ENCODE data around the gene ANAPC2.
"Not testable (repeated sequence)": the region's sequence is repeated elsewhere in the genome, so short reads cannot be mapped to it uniquely, and the experiment has no call there.

ANAPC2 gene

DNA sequence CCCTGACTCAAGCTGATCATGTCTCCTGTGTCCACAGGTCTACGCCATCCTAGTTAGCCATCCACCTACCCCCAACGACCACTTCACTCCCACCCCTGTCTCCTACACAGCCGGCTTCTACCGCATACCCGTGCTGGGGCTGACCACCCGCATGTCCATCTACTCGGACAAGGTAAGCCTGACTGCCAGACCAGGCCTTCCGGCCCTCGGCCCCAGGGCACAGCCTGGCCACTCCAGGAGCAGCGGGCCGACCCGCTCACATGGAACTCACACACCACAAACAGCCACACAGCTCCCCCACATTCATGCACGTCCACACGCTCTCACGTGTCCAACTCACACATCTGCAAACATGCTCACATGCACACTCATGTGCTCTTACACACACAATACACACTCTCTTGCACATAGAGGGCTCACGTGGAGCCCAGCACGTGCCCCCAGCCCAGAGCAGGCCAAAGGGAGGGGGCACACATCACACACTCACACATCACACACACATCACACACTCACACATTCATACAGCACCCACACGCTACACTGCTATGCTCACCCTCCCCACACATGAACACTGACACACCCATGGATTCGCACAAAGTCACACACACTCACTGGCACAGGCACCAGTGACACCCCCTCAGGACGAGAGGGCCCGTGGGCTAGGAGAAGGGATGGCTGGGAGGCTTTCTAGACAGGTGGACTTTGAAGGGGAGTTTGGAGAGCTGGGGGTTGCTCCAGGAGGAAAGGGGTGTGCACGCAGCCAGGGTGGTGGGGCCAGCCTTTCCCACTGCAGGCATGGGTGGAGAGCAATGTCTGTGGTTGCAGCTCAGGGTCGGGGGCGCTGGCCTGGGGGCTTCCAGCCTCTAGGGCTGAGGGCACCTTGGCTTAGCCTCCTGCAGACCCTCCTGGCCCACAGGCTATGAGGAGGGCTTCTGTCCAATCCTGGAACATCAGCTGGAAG lies 46.1 kb downstream of the ANAPC2 start:
- no peak for DNase-seq

DNA sequence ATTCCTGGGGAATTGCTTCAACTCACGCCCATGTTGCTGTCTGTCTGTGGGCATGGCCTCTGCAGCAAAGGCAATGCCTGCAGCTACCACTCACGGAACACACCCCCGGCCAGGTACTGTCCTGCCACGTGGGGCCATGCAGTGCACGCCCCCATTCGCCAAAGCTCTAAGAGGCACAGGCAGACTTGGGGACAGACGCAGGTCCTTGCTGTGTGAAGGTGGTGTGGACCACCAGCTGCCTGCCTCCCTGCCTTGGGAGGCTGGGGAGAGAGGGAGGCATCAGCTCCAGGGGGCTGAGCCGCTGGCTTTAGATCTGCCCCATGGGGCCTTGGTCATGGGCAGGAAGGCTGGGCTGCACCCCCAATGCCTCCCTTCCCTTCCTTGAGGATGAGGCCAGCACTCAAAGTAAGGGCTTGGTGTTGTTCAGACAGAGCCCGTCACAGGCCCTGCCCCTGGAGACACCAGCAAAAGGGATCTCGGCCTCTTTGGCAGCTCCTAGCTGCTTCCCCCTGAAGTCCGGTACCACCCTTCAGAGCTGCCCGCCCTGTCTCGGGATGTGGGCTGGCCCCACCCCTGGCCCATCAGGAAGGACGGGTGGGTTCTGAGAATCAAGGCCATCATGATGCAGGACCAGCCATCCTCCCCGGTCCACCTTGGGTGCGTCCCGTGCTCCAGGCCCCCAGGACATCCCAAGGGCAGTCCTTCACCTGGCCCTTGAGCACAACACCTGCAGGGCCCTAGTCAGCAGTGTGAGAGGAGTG lies 47.1 kb downstream of the ANAPC2 start:
- no peak for DNase-seq

- DNase-seq, result no peak
Observed at GRCh38 chr9:137140151-137141012, 48.0 kb downstream of the ANAPC2 start.

GRCh38 chr9:137139468-137140150 lies 48.8 kb downstream of the ANAPC2 start:
- DNase-seq, result no peak

DNA sequence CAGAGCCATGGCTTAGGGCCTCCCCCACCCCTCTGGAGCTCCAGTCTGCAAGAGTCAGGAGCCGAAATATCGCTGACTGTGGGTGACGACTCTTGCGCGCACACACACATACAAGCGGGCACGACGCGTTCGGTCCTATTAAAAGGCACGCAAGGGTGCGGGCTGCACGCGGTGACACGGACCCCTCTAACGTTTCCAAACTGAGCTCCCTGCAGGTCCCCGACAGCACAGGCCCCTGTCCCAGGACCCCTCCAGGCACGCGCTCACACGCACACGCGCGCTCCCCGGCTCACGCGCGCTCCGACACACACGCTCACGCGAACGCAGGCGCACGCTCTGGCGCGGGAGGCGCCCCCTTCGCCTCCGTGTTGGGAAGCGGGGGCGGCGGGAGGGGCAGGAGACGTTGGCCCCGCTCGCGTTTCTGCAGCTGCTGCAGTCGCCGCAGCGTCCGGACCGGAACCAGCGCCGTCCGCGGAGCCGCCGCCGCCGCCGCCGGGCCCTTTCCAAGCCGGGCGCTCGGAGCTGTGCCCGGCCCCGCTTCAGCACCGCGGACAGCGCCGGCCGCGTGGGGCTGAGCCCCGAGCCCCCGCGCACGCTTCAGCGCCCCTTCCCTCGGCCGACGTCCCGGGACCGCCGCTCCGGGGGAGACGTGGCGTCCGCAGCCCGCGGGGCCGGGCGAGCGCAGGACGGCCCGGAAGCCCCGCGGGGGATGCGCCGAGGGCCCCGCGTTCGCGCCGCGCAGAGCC lies 49.5 kb downstream of the ANAPC2 start, which contains the start of gene GRIN1:
Gene GRIN1, plus strand, starts transcription at position 433 of the 746 bp plus-strand sequence. CDS start 333 bp downstream, outside the sequence.
- no peak for DNase-seq

DNA sequence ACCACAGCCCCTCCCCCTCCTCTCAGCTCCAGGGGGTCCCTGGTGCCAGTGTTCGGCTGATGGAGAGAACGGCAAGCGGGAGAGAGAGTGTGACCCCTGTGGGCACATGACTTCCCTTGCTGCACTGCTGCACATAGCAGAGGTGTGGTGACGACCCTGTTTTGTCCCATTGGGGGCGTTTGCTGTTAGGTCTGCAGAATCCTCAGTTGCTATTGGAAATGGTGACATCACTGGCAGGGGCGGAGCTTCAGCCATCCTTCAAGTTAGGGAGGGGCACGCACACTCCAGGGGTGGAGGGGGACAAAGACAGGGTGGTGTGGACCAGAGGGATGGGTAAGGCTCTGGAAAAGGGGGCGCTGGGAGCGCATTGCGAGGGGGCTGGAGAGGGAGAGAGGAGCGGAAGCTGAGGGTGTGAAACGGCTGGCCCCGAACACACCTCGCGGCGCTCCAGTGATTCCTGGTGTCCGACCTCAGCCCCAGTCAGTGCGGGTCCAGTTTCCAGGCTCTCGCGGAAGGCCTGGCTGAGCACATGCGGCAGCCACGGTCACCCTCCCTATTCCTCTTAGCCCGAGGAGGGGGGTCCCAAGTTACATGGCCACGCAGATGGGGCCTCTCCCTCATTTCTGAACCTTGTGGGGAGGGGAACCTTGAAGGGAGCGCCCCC lies 50.2 kb downstream of the ANAPC2 start:
- DNase-seq, result no peak

GRCh38 chr9:137136881-137137607 lies 51.3 kb downstream of the ANAPC2 start:
- no peak for DNase-seq

DNA sequence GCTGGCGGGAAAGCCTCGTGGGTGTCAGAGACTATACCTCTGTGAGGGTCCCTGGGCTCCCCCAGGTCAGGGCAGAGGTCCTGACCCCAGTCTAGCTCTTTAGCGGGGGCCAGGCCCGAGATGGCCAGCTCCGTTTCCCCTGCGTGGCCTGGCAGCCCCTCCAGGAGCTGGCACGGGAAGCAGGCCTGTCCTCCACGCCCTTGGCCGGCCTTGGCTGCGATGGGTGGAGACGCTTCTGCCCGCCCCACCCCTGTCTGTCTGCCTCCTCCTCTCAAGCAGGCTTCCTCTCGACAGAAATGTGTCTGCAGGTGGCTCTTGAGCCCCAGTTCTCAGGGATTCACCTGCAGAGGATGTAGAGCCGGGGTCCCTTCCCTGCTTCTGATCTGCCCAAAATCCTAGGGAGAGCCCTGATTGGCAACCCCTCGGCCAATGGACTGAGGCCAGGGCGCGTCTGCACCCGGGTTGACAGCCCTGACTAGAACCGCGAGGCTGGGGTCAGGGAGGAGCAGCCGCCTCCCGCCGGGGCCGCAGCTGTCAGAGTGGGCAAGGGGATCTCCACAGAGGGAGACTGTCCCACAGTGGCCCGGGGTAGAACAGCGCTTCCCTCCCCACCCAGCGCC lies 52.0 kb downstream of the ANAPC2 start:
- DNase-seq, result no peak

DNA sequence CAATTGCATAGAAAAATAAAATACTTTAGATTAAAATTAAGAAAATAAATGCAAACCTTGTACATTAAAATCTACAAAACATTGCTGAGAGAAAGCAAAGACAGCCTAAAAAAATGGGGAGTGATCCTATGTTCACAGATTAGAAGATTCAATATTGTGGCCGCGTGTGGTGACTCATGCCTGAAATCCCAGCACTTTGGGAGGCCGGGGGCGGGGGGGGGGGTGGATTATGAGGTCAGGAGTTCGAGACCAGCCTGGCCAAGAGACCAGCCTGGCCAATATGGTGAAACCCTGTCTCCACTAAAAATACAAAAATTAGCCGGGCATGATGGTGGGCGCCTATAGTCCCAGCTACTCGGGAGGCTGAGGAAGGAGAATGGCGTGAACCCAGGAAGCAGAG lies 53.2 kb downstream of the ANAPC2 start:
- not testable (repeated sequence) for DNase-seq

GRCh38 chr9:137134191-137134590 lies 54.2 kb downstream of the ANAPC2 start:
- DNase-seq, result no peak

- no peak for DNase-seq
Observed at GRCh38 chr9:137130176-137130755, 58.1 kb downstream of the ANAPC2 start.

- DNase-seq, result peak; percentile 43
Observed at GRCh38 chr9:137129456-137130175, 58.7 kb downstream of the ANAPC2 start.

GRCh38 chr9:137128862-137129455 lies 59.4 kb downstream of the ANAPC2 start:
- no peak for DNase-seq

- no peak for DNase-seq
Observed at GRCh38 chr9:137128158-137128861, 60.0 kb downstream of the ANAPC2 start.

GRCh38 chr9:137127301-137128157 lies 60.8 kb downstream of the ANAPC2 start:
- no peak for DNase-seq

DNA sequence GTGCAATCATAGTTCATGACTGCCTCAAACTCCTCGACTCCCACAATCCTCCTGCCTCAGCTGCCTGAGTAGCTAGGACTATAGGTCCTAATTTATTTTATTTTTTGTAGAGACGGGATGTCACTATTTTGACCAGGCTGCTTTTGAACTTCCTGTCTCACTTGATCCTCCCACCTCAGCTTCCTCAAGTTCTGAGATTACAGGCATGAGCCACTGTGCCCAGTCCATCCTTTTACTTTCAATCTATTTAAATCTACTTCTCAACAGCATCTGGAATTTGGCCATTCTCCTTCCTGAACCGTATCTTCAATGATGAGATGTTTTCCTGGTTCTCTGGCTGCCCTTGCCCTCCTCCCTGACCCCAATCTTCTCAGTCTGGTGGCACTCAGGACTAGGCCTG lies 61.6 kb downstream of the ANAPC2 start:
- no peak for DNase-seq
